ENCODE measurements around the gene FKBP1A. TPM values are rescaled to one million over a fixed set of nuclear protein-coding genes. Genes with fewer than 3 reads are reported as not detected.

FKBP1A gene
- total and polyA plus RNA-seq, 9 of the 15 experiments (the other 6 are each of a cell fraction or from before 2014, with no cell fraction given): 48.8 to 502 (median 89.6) TPM

GRCh38 chr20:1325173-1326030, 67.5 kb downstream of the FKBP1A start (continued):
- TF ChIP-seq ARID3A (IDR thresholded peaks at IDR 0.05; ENCODE audit: borderline replicate concordance, low read depth, low read length) (no peak), HNRNPH1 (optimal IDR thresholded peaks at IDR 0.05; ENCODE audit: low read depth, low read length) (no peak), NFIX (CRISPR knock-in tag; IDR thresholded peaks at IDR 0.05; ENCODE audit: low read depth) (no peak), ZNF174 (CRISPR knock-in tag; IDR thresholded peaks at IDR 0.05) (no peak), ZNF24 (IDR thresholded peaks at IDR 0.05) (no peak), SLC30A9 (CRISPR knock-in tag; IDR thresholded peaks at IDR 0.05) (no peak), RBM17 (IDR thresholded peaks at IDR 0.05; ENCODE audit: borderline replicate concordance, low read depth, low read length) (no peak), PHF20 (IDR thresholded peaks at IDR 0.05; ENCODE audit: partially characterized antibody) (peak; percentile 56), MCM2 (IDR thresholded peaks at IDR 0.05; ENCODE audit: low read depth) (no peak), ZNF140 (CRISPR knock-in tag; IDR thresholded peaks at IDR 0.05) (no peak), MTA3 (IDR thresholded peaks at IDR 0.05; ENCODE audit: borderline replicate concordance) (no peak), POLR2AphosphoS5 (IDR thresholded peaks at IDR 0.05; ENCODE audit: control insufficient read depth, insufficient read depth, low read depth, low read length) (peak; percentile 90), SMC3 (conservative IDR thresholded peaks at IDR 0.05; ENCODE audit: insufficient read depth, low read depth, low read length) (no peak), SMARCA4 (IDR thresholded peaks at IDR 0.05) (peak; percentile 59; the same call in 1 of the 2 replicates), CEBPG (CRISPR knock-in tag; IDR thresholded peaks at IDR 0.05) (no peak), CEBPG (tag; conservative IDR thresholded peaks at IDR 0.05 in 1 of 2, IDR thresholded peaks at IDR 0.05 in 1 of 2) (peak; percentile 33 to 59; a peak in 2 of 4 replicates), POU5F1 (IDR thresholded peaks at IDR 0.05; ENCODE audit: borderline replicate concordance, low read depth, low read length, partially characterized antibody) (no peak), MYNN (IDR thresholded peaks at IDR 0.05) (peak; percentile 99), MYNN (CRISPR knock-in tag; IDR thresholded peaks at IDR 0.05) (peak; percentile 83), ZNF224 (CRISPR knock-in tag; IDR thresholded peaks at IDR 0.05) (0 out of 2 replicates have a peak, but pooled peaks have one; percentile 31), CREBBP (IDR thresholded peaks at IDR 0.05; ENCODE audit: low read depth, low read length) (no peak), MEF2D (tag; conservative IDR thresholded peaks at IDR 0.05; ENCODE audit: low read depth) (no peak), RERE (CRISPR knock-in tag; IDR thresholded peaks at IDR 0.05; ENCODE audit: borderline replicate concordance) (no peak)

Measured in K562 (cell line).